ENCODE data around the gene SLC36A1.

SLC36A1 gene

GRCh38 chr5:151454166-151454565 lies 6.8 kb downstream of the SLC36A1 start:
- no peak for DNase-seq

- no peak for DNase-seq
Measured at GRCh38 chr5:151454889-151455288, 7.5 kb downstream of the SLC36A1 start.

- no peak for DNase-seq
Measured at GRCh38 chr5:151456321-151456940, 9.0 kb downstream of the SLC36A1 start.

- no peak for DNase-seq
Measured at GRCh38 chr5:151458314-151458713, 10.9 kb downstream of the SLC36A1 start.

- no peak for DNase-seq
Measured at GRCh38 chr5:151459680-151460324, 12.4 kb downstream of the SLC36A1 start.

DNA sequence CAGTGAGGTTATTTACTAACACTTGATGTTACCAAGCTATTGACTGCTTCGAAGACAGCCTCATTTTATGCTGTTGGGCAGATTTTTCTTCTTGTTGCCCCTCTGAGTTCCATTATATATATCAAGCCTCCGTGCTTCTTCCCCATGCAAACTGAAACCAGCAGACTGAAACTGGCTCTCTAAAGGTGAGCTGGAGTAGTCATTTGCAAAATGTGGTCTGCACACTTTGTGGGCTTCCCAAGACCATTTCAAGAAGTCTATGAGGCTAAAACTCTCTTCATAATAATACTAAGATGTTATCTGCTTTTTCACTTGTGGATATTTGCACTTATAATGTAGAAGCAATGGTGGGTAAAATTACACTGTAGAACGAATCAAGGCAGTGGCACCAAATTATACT lies 13.9 kb downstream of the SLC36A1 start:
- DNase-seq: no peak

DNA sequence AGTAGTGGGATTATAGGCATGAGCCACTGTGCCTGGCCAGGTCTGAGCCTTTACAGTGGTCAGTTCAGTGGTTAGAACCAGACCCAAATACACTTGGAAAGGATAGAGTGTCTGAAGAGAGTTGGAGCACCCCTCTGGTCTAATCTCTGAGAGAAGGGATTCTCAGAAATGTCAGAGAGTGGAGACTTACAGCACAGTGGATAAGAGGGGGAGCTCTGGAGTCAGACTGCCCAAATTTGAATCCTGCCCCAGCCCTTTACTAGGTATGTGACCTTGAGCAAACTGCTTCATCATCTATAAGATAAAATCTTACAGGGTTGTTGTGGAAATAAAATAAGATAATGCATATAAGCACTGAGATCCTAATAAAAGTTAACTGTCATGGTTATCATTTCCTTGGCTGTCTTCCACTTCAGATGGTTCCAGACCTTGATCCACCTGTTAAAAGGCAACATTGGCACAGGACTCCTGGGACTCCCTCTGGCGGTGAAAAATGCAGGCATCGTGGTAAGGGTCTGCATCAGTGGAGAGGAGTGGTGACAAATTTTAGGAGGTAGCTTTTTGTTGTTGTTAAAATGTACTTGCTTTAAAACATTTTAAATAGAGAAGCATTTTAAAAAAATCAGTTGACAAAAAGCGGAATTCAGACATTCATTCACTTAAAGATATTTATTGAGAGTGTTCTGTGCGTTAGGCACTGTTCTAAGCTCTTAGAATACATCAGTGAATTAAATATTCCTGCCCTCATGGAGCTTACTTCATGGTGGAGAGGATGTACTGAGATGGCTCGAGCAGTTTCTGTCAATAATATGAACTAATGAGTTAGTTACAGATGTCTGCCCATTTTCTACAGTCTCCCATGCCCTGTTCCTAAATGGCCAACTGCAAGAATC lies 16.0 kb downstream of the SLC36A1 start:
- DNase-seq: no peak

GRCh38 chr5:151464101-151464500 lies 16.7 kb downstream of the SLC36A1 start:
- no peak for DNase-seq

GRCh38 chr5:151465476-151465875 lies 18.1 kb downstream of the SLC36A1 start:
- no peak for DNase-seq

DNA sequence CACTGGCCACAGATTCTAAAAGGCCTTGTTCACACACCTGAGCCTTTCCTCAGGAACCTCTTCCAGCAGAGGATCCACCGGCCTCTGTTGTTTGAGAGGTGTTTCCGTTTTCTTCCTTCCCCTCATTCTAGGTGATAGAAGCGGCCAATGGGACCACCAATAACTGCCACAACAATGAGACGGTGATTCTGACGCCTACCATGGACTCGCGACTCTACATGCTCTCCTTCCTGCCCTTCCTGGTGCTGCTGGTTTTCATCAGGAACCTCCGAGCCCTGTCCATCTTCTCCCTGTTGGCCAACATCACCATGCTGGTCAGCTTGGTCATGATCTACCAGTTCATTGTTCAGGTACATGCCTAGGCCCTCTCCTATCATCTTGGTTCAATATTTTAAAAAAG lies 20.2 kb downstream of the SLC36A1 start:
- no peak for DNase-seq

- DNase-seq: no peak
Measured at GRCh38 chr5:151469386-151469785, 22.0 kb downstream of the SLC36A1 start.

- DNase-seq: no peak
Measured at GRCh38 chr5:151469992-151470391, 22.6 kb downstream of the SLC36A1 start.

- no peak for DNase-seq
Measured at GRCh38 chr5:151470439-151470838, 23.0 kb downstream of the SLC36A1 start.

- no peak for DNase-seq
Measured at GRCh38 chr5:151471276-151471675, 23.9 kb downstream of the SLC36A1 start.

DNA sequence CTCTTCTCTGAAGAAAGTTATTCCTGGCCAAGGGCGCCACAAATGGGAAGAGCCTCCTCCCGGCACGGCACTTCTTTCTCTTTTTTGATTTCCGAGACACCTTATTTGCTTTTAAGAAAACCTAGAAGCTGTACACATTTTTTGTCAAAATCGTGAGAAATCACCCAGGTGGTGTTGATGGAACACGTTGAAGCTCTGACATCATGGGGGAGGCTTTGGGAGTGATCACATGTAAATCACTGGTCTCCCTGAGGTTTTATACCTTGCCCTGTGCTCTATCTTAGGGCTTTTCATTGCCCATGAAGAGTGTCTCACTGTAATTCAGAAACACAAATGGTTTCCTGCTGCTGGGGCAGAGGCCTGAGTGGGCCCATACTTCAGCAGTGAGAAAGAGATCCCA lies 27.4 kb downstream of the SLC36A1 start:
- DNase-seq: no peak

DNA sequence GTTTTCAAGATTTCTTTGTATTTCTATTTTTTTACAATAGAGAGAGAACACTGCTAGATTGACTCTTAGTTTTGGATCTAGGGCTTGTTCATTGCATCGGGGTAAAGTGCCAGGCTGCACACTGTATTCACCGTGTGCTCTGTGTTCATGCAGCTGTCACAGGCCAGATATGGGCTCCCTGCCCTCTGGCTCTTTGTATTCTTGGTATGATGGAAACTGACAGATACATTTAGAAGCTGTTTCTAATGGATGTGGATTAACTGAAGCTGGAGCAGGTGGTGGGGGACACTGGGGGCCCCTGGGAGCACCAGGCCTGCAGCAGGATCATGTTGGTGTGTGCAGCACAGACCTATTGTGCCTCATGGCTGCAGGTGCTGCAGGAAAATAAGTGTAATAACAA lies 28.0 kb downstream of the SLC36A1 start:
- no peak for DNase-seq

- no peak for DNase-seq
Measured at GRCh38 chr5:151476016-151476415, 28.6 kb downstream of the SLC36A1 start.

DNA sequence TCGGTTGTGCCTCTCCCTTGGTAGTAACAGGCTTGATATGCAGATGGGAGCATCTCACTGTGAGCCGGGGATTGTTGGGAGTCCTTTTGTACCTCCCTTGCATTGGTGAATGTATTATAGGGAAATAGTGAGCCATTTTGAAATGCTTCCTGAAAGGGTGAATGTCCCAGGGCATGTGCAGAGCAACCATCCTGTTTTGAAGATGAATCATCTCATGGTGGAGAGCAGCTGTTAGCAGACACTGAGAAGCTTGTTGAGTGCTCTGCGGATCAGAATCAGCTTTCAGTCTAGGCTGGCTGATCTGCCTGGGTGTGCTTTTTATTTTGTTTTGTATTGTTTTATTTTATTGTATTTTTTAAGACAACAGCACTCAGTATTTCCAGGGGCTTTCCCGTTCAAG lies 29.7 kb downstream of the SLC36A1 start:
- DNase-seq: no peak

GRCh38 chr5:151480384-151481293 lies 33.2 kb downstream of the SLC36A1 start:
- DNase-seq: peak; percentile 2

DNA sequence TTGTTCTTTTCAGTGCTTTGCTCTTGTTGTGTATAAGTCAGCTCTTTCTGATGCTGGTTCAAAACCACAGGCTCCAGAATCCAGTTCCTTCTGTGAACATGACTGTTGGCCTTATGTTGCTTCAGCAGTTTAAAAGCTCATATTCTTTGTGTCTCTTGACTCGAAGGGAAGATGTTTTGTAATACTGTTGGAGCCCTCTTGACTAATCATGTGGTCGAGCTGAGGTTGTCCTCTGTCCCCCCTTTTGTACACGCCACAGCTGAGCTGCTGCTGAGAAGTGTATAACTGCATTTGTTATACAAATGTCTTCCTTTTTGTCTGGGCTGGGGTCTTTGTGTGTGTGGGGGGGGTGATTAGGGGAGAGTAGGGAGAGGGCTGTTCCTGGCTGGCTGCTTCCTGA lies 35.8 kb downstream of the SLC36A1 start:
- DNase-seq: no peak

DNA sequence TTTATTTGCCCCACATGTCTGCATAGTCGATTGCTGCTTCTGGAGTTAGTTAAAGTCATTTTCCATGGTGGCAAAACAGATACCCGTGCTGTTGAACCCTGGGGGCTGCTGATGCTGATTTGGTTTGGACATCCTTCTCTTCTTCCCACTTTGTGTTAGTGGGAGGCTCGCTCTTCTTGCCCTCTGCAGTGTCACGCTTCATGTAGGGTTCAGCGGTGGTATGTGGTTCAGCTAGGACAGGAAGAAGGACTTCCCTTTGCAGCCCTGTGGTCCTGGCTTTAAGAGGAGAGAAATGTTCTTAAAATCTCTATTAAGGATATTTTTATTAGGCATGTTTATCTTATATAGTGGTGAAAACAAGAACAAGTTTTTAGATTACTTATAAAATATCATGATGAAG lies 36.2 kb downstream of the SLC36A1 start:
- DNase-seq: peak; percentile 30

- no peak for DNase-seq
Measured at GRCh38 chr5:151487544-151487943, 40.1 kb downstream of the SLC36A1 start.

- no peak for DNase-seq
Measured at GRCh38 chr5:151490627-151491026, 43.2 kb downstream of the SLC36A1 start.
